Epithelial cell of proximal tubule (primary cell): ENCODE measurements around the gene LY6G5C. TPM values are rescaled to one million over a fixed set of nuclear protein-coding genes. Genes with fewer than 3 reads are reported as not detected.
A peak's percentile ranks its signal among the peaks of the same experiment; 100 is the strongest.

Source experiments
- DNase-seq: peaks from one replicate; pipeline ENCODE4 v3.0.0-alpha.2; 2011; ENCODE audit warnings: low read depth
- H3K4me3 ChIP-seq: 2 replicates; pipeline ENCODE4 v1.5.1; 2011; ENCODE audit warnings: low read depth, mild to moderate bottlenecking, low read length
- CTCF ChIP-seq: conservative IDR thresholded peaks from 2 replicates; pipeline ENCODE4 v1.5.1; 2012; ENCODE audit warnings: low read depth, mild to moderate bottlenecking, low read length
- total RNA-seq: library from RNA; depleted of rRNA; stranded (reverse); fragments of >200 nt; gene quantifications from 2 replicates; pipeline ENCODE4 v1.2.3, GENCODE V29; 2015

The LY6G5C gene
- total RNA-seq, 1 donor from 2014 or later = 1.1 TPM

GRCh38 chr6:31706599-31706998, 25.7 kb upstream of the LY6G5C start, which contains the start of gene LY6G6F:
LY6G6F (plus strand) TSS chr6:31706866; CDS start chr6:31706907, 41 bp downstream.
- TF ChIP-seq CTCF = no peak
- DNase-seq = no peak
- H3K4me3 ChIP-seq = no peak within 1 kb of the TSS

- no peak overlapping the region for H3K4me3 ChIP-seq
- no peak for TF ChIP-seq CTCF
Measured at GRCh38 chr6:31705931-31706330, 25.1 kb upstream of the LY6G5C start.

GRCh38 chr6:31702819-31703716, 22.2 kb upstream of the LY6G5C start, which contains the start of gene ABHD16A:
ABHD16A (minus strand) TSS chr6:31703324; CDS start chr6:31703281, 43 bp downstream.
- no peak for TF ChIP-seq CTCF
- DNase-seq = peak; percentile 87
- peak within 1 kb of the TSS; percentile 80 for H3K4me3 ChIP-seq

More at GRCh38 chr6:31705931-31706330, 25.1 kb upstream of the LY6G5C start:
- DNase-seq = no peak

GRCh38 chr6:31702405-31702818, 21.5 kb upstream of the LY6G5C start:
- no peak for DNase-seq
- H3K4me3 ChIP-seq = peak overlapping the region; percentile 80
- no peak for TF ChIP-seq CTCF

- no peak for TF ChIP-seq CTCF
- no peak for DNase-seq
- H3K4me3 ChIP-seq = peak overlapping the region; percentile 80
Measured at GRCh38 chr6:31701666-31702404, 21.0 kb upstream of the LY6G5C start.

GRCh38 chr6:31700740-31701401, 20.0 kb upstream of the LY6G5C start:
- no peak for TF ChIP-seq CTCF
- DNase-seq = no peak
- no peak overlapping the region for H3K4me3 ChIP-seq
